ENCODE data around the gene MEX3A.
"Not testable (repeated sequence)": the region's sequence is repeated elsewhere in the genome, so short reads cannot be mapped to it uniquely, and the experiment has no call there.

Gene MEX3A

DNA sequence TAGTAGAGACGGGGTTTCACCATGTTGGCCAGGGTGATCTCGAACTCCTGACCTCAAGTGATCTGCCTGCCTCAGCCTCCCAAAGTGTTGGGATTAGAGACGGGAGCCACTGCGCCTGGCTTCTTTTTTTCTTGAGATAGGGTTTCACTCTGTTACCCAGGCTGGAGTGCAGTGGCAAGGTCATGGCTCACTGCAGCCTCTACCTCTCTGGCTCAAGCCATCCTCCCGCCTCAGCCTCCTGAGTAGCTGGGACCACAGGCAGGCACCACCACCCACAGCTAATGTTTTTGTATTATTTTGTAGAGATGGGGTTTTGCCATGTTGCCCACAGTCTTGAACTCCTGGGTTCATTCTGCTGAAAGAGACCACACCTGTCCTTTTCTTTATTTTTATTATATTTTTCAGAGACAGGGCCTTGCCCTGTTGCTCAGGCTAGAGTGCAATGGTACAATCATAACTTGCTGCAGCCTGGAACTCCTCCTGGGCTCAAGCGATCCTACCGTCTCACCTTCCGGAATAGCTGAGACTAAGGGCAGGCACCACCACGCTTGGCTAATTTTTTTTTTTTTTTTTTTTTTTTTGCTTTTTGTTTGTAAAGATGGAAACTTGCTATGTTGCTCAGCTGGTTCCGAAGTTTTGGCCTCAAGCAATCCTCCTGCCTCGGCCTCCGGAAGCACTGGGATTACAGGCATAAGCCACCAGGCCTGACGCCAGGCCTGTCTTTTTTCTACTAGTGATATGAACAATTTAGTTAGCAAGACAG is 35.3 kb upstream of the MEX3A start:
- peak; percentile 38 for DNase-seq

DNA sequence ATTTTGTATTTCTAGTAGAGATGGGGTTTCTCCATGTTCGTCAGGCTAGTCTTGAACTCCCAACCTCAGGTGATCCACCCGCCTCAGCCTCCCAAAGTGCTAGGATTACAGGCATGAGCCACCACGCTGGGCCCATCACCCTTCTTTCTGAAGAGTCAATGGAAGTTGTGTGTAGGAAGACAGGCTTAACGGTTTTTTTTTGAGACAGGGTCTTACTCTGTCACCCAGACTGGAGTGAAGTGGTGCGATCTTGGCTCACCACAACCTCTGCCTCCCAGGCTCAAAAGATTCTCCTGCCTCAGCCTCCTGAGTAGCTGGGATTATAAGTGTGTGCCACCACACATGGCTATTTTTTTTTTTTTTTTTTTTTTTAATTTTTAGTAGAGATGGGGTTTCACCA is 34.5 kb upstream of the MEX3A start:
- DNase-seq = not testable (repeated sequence)

DNA sequence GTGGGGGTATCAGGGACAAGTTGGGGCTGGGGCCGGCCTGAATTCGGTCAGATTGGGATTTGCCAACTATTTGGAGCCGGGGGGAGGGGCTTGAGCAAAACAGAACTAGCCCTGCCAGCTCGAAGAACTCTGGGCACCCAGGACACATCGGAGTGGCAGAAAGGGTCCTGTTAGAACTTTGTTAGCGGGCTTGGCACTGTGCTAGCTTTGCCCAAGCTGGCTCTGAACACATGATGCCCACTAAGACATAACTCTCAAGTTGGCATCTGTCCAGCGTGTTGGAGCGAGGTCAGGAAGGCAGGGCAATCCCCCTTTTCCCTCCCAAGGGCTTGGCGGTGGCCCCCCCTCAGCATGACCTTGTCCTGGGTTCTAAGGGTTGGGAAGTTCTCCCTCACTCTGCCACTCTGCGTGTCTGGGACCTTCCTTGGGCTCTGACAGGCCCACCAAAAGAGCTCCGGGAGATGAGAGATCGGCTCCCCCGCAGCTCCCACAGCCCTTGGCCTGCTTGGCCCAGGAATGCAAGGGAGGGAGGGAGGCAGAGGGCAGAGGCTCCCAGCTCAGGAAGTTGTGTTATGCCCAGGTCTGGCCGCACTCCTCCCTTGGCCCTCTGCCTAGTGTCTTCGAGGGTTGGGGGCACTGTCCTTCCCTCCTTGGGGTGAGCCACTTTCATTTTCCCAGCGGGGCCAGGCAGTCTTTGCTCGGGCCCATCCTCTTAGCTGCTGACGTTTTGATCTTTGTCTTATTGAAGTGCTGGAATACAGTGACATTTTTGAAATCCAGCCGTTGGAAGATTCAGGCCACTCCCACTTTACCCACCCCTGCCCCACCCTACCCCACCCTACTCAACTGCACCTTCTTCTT is 33.5 kb upstream of the MEX3A start:
- peak; percentile 82 for DNase-seq

DNA sequence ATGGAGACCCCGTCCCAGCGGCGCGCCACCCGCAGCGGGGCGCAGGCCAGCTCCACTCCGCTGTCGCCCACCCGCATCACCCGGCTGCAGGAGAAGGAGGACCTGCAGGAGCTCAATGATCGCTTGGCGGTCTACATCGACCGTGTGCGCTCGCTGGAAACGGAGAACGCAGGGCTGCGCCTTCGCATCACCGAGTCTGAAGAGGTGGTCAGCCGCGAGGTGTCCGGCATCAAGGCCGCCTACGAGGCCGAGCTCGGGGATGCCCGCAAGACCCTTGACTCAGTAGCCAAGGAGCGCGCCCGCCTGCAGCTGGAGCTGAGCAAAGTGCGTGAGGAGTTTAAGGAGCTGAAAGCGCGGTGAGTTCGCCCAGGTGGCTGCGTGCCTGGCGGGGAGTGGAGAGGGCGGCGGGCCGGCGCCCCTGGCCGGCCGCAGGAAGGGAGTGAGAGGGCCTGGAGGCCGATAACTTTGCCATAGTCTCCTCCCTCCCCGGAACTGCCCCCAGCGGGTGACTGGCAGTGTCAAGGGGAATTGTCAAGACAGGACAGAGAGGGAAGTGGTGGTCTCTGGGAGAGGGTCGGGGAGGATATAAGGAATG is 32.8 kb upstream of the MEX3A start:
- peak; percentile 35 for DNase-seq

DNA sequence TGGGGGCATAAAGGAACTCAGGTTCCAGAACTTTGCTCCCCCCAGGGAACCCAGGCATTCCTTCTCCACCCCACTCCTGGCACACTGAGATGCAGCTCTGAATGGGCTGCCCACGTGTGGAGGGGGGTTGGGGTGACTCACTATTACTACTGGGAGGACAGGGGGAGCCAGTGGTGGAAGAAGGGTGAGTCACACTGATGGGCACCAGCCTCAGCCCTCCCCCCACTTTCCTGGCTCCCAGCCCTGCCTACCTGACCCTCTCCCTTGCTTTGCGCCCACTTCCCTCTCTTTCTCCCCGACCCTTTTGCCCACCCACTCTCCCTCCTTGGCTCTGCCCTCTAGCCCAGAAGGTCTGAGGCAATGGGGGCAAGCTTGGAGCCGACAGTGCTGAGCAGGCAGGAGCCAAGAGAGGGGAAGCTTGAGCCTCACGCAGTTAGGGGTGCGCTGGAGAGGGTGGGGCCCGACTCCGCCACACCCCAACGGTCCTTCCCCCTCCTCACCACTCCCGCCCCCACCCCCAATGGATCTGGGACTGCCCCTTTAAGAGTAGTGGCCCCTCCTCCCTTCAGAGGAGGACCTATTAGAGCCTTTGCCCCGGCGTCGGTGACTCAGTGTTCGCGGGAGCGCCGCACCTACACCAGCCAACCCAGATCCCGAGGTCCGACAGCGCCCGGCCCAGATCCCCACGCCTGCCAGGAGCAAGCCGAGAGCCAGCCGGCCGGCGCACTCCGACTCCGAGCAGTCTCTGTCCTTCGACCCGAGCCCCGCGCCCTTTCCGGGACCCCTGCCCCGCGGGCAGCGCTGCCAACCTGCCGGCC is 32.0 kb upstream of the MEX3A start, which contains the start of gene LMNA:
Gene LMNA (plus strand): TSS at position 611 of the 818 bp plus-strand sequence. CDS start 208 bp downstream, outside the sequence.
- DNase-seq = peak; percentile 98

DNA sequence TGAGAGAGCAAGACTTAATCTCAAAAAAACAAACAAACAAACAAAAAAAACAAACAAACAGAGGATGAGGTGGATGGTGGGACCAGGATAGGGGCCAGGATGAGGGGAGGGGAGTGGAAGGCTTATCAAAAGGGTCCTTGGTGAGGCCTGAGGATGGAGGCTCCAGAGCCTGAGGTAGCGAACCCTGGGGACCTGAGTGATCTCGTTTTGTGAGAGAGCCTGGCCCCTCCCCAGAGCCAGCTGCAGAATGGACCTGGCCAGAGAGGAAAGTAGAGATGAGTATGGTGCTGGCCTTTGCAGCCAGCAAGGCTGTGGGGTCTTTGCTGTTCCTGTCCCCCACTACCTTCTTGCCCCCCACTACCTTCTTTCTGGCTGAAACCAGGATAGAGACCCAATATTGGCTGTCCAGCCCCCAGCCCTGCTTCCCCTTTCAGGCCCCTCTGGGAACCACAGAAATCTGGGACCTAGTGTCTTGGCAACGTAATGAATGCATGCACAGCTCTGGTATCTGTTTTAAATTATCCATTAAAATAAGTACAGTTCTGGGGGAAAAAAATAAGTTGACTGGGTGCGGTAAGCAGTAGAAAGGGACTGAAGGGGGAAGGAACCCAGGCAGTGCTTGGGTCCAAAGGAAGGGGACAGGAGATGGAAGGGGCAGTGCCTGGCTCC is 31.2 kb upstream of the MEX3A start:
- DNase-seq = no peak

DNA sequence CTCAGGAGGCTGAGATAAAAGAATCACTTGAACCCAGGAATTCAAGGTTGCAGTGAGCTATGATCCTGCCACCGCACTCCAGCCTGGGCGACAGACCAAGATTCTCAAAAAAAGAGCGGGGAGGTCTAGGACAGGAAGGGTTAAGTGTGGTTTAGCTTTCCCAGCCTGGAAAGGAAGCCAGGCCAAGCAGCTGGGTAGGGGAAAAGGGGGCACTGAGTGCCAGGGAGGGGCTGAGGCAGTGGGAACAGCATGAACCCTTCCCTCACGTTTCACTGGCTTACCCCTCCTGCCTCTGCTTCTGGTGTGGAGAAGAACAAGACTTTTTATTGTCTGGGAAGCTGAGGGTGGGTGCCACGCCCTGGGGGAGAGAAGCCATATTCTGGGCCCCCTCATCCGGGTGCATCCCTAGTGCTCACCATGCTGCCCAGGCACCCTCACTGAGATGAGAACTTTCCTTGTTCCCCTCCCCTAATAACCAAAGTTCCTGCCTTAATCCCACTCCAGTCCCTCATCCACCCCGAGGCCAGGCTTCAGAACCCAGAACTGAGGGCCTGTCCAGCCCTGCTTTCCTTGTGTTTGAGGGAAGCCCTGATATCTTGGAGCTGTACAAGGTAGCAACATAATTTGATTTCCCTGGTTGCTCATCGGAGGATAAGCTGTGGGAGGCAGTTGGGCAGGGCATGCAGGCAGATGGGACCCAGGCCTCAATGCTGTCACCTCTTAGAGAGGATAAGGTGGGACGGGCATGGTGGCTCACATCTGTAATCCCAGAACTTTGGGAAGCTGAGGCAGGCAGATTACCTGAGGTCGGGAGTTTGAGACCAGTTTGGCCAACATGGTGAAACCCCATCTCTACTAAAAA is 30.2 kb upstream of the MEX3A start:
- DNase-seq = no peak

DNA sequence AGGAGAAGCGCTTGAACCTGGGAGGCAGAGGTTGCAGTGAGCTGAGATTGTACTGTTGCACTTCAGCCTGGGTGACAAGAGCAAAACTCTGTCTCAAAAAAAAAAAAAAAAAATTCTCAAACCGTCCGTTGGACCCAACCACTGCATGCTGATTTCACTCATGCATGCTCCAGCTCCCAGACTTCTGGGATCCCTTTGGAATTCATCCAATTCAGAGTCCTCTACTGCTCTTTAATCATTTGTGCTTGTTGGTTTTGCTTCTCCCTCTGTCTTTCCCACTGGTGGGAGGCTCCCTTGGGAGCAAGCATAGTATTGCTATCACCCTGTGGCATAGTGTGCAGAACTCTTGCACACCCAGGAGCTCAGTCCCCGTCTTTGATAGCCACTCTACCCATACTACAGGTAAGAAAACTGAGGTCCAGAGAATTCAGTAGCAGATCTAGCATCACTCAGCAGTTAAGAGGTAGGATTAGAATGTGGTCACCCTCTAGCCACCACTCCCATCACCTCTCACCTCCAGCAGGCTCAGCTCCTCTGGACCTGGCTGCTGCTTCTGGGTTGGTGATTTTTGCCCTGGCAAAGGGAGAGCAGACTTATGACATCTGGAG is 29.2 kb upstream of the MEX3A start:
- DNase-seq = no peak

DNA sequence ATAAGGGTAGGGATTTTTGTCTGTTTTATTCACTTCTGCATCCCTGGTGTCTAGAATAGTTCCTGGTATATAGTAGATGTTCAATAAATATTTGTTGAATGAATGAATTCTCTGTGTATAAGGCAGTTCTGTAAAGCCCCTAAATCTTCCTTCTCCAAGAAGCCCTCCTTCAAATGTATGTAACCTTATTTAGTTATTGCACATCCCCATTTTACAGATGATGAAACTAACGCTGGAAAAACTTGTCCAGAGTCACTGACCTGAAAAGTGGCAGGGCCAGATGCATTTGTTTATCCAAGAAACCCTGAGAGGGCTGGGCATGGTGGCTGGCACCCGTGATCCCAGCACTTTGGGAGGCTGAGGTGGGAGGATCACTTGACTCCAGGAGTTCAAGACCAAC is 28.0 kb upstream of the MEX3A start:
- DNase-seq = no peak

DNA sequence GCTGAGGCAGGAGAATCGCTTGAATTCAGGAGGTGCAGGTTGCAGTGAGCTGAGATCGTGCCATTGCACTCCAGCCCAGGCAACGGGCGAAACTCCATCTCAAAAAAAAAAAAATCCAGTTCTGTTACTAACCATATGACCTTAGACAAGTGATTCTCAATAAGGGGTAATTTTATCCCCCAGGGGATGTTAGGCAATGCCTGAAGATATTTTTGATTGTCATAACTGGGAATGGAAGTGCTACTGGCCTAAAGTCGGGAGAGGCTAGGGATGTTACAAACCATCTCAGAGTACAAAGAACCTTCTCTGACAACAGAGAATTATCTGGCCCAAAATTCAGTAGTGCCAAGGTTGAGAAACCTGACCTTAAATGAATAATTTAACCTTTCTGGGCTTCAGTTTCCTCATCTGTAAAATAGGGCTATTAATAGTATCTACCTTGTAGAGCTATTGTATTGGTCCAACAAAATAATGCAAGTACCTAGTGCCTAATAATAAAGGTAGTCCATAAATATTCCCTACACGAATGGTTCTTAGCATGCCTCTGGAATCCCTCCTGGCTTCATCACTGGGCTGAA is 26.5 kb upstream of the MEX3A start:
- DNase-seq = no peak

DNA sequence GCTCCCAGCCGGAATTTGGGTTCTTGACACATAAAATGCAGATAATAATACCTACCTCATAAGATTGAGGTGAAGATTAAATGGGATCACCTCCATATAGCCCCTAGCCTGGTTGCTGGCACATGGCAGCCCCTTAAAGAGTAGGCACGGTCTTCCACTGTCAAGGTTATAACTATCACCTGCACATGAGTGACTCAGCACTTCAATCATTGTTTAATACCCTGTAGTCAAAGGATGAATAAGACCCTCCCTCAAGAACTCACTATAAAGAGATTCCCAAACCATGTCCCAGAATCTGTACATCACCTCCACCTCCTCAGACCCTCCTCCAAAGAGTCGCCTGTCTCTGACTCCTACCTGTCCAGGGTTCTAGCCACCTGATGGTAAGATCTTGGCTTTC is 25.8 kb upstream of the MEX3A start:
- DNase-seq = no peak

DNA sequence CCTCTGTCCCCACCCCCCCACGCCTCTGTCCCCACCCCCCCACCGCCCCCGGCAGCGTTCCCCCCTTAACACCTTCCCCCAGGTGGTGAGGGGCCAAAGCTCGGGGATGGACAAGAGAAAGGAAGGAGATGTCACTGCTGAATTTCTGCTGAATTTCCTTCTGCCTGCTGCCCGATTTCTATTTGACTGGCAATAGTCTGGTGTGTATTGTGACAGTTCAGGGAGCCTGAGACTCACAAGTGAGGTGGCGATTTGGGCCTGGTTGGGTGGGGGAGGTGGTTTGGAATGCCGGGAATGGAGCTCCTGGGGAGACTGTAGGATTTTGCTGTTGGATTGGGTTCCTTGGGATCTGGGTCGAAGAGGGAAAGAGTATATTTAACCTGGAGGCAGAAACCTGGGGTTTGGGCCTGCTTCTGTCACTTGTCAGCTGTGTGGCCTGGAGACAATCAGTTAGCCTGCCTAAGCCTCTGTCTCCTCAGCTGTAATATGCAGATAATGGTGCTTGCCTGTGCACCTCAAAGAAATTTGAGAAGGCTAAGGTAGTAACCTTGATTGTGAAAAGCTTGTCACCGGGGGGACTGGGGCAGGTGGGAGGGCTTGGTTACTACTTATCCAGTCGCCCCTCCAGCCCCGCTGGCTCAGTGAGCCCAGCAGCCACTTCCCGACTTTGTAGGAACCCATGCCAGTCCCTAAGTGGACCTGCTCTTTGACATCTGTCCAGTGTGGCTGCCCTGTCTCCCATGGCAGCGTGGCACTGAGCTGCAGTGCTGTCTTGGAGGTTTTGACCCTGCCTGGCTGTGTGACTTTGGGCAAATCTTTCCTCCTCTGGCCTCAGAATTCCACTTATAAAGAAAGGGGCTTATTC is 24.6 kb upstream of the MEX3A start:
- DNase-seq = peak; percentile 58

DNA sequence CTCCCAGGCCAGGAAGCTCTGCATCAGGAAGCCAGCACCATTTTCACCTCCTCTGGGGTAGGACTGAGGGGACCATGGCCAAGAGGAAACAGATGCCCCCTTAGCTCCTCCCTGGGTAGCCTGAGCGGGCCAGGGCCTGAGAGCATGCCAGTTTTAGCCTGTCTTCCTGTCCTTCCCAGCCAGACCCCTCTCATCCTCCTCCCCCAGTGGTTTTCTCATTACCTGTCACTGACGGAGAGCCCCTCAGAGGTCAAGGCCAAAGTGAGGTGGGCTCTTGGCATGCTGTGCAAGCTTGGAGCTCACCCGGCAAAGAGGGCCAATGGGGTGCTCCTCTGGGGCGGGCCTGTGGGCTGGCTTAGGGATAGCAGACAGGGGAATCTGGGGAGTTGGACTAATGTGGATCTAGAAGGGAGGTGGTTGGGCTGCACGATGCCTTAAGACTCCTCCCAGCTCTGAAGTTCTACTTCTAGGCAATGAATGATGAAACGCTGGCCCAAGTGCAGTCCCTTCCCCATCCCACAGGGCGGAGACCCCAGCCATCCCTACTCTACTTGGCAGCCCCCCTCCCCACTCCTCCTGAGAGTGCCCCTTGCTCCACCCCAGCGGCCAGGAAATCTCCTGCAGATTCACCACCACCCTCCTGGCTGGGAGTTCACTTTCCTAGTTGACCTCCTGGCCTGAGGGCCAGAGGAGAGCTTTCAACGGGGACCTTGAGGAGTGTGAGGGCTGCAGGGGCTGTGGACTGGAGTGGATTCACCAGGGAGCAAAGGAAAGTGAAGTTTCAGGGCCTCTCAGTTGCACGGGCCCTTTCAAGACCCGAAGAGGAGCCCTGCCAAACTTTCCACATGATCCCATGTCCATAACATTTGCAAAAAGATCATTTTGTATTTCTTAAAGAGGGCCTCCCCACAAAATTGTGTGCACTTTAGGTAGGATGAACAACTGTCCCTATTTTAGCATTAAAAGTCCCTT is 22.9 kb upstream of the MEX3A start:
- DNase-seq = peak; percentile 45

DNA sequence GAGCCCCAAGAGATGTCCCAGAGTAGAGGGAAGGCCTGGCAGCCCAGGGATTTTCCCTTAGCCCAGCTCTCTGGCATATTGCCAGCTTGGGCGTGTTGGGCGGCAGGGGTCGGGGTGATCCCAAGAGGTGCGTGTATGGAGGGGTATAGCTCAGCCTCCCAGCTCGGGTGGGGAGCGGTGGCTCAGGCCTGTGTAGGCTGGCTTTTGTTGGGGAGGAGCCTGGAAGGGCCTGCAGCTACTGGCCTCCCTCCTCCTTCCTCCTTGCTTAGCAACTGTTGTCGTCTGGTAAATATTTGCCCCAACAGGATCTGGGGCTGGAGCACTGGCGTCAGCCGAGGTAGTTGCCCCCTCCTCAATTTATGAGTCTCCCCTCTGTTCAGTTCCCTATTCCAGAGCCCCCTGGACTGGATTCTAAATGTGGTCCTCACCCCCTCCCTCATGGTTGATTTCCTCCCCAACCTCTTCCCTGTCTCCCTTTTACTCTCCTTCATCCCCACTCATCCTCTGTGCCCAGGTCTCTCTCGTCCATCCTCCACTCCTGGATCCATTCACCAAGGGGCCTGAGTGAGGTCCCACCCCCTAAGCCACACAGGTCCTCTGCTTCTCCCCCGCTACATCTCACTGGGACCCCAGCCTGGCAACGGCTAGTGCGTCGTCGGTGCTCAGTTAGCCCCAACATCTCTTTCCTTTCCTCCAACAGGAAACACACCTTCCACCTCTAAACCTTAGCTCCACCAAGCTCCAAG is 22.0 kb upstream of the MEX3A start:
- DNase-seq = peak; percentile 84

DNA sequence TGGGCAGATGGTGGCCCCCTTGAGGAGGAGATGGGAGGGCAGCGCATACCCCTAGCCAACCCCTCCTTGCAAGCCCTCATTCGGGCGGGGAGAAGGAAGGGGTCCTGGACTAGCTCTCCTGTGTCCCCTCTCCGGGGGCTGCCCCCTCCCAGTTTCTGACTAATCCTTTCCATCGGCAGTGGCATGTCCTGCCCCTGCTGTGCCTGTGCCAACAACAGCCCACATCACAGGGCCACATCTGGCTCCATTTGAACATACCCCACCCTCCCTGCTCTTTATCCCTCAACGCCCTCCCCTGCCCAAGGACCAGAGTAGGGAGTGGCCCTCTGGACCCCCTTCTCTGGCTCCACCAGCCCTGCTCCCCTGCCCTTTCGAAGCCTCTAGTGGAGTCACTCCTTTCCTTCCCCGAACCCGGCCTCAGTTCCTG is 21.3 kb upstream of the MEX3A start:
- DNase-seq = peak; percentile 60

DNA sequence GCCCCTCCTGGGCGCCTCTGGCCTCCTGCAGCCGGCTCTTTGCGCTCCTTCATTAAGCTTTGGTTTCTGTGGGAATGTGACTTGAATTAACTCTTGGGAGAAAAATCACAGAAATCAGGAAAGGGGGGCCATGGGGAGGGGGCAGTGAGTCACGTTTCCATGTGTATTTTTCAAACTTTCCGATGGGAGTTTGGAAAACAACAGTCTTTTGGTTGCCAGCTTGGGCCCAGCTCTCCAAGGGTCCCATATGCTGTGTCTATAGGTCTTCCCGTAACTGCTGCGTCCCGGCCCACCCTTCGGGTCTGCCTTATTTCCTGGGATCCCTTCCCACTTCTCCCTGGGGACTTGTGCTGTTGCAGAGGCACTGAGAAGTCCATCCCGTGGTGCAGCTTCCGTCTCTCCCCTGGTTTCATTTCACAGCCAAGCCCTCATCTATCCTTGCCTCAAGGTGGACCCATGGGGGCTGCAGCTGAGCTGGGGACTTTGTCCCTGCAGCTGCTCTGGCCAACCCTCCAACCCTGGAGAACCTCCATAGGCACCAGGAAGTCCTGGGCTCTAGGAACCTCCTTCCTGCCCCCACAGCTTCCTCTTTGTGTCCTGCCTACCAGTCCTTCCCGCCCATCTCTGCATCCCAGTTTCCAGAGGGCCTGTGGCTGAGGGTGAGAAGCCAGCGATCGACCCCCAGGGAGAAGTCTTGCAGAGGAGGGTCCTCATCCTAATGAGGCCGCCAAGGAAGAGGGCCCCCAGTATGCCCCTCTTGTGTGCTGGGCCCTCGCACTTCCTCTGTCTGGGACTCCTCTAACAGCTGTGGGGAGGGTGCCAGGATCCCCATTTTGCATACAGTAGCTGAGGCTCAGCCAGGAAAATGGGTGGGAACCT is 20.6 kb upstream of the MEX3A start:
- peak; percentile 55 for DNase-seq

Data from EL (cell line).